Astrocyte of the cerebellum (primary cell): ENCODE measurements around the gene SOCS3.

Experiments used
- DNase-seq: peaks from one replicate; pipeline ENCODE4 v3.0.0-alpha.2; 2011; ENCODE audit warnings: low read depth
- H3K4me3 ChIP-seq: 2 replicates; pipeline ENCODE4 v1.5.1; 2011; ENCODE audit warnings: mild to moderate bottlenecking, low read depth, low read length, moderate library complexity
- CTCF ChIP-seq: IDR thresholded peaks from 2 replicates; pipeline ENCODE4 v1.5.1; 2012; ENCODE audit warnings: low read length, low read depth, moderate library complexity, mild to moderate bottlenecking; ENCODE audit errors: missing control alignments
- in situ Hi-C: cut with HindIII; loops from 2 replicates; pipeline ENCODE4 v1.10.0; 2017; ENCODE audit warnings: low sequenced_read_pairs

SOCS3 gene

GRCh38 chr17:78346605-78347250, 13.1 kb downstream of the SOCS3 start:
- no peak overlapping the region for H3K4me3 ChIP-seq
- in situ Hi-C loops = no loop called here
- TF ChIP-seq CTCF = no peak
- no peak for DNase-seq

- TF ChIP-seq CTCF = no peak
- no peak overlapping the region for H3K4me3 ChIP-seq
- in situ Hi-C loops = no loop called here
- no peak for DNase-seq
Measured at GRCh38 chr17:78345791-78346494, 13.9 kb downstream of the SOCS3 start.

GRCh38 chr17:78345172-78345571, 14.7 kb downstream of the SOCS3 start:
- in situ Hi-C loops = no loop called here
- no peak for DNase-seq
- H3K4me3 ChIP-seq = no peak overlapping the region
- no peak for TF ChIP-seq CTCF

- no peak overlapping the region for H3K4me3 ChIP-seq
- in situ Hi-C loops = loop anchor here (5.0 kb wide), 2 partner anchors 52 to 78 kb away; no protein-coding TSS in a partner anchor
- no peak for TF ChIP-seq CTCF
- DNase-seq = no peak
Measured at GRCh38 chr17:78344666-78345065, 15.2 kb downstream of the SOCS3 start.

- in situ Hi-C loops = loop anchor here (5.0 kb wide), 2 partner anchors 51 to 79 kb away; no protein-coding TSS in a partner anchor
- TF ChIP-seq CTCF = no peak
- no peak for DNase-seq
- no peak overlapping the region for H3K4me3 ChIP-seq
Measured at GRCh38 chr17:78343543-78344201, 16.2 kb downstream of the SOCS3 start.

- H3K4me3 ChIP-seq = no peak overlapping the region
- no peak for TF ChIP-seq CTCF
- peak; percentile 85 for DNase-seq
- in situ Hi-C loops = loop anchor here (5.0 kb wide), 2 partner anchors 51 to 79 kb away; no protein-coding TSS in a partner anchor
Measured at GRCh38 chr17:78343187-78343542, 16.7 kb downstream of the SOCS3 start.
